HG03159 (cell line): ENCODE results near the gene KRTAP10-8.
"Not testable (repeated sequence)": the region's sequence is repeated elsewhere in the genome, so short reads cannot be mapped to it uniquely, and the experiment has no call there.

Source experiments
- ATAC-seq: cut with Tn5 transposase; IDR thresholded peaks from one replicate; pipeline ENCODE4 v1.9.1; 2021; ENCODE audit warnings: mild to moderate bottlenecking, moderate library complexity; ENCODE audit not compliant: unreplicated experiment

Gene KRTAP10-8

DNA sequence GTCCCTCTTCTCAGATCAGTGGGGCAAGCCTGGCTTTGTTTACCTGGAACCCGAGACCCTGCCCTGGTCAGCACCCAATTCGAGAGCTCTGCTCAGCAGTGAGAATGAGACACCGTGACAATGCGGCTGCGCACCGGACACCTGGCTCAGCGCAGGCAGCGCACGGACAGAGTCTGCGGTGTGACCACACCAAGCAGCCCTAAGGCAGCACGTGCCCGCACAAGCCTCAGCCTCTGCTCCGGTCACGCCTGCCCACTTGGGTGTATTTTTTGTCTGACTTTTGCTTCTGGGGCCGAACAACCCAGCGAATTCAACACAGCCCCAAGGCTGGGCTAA lies 4.7 kb downstream of the KRTAP10-8 start:
- ATAC-seq: no peak

DNA sequence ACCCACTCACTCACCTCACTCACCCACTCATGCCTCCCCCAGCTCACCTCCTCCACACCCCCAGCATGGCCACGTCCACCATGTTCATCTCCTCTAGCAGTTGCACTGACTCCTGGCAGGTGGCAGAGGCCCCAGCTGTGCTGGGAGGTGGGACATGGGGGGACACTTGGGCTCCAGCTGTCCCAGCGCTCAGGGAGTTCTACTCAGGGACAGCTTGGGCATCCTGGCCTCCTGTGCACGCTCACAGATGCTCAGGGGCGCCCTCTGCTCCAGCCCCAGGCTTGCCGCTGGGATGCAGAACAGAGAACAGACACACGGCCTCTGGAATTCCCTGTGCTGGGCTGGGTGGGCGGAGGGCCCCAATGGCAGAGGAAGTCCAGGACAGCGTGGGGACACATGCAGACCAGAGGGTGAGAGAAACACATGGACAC lies 5.2 kb downstream of the KRTAP10-8 start:
- no peak for ATAC-seq

DNA sequence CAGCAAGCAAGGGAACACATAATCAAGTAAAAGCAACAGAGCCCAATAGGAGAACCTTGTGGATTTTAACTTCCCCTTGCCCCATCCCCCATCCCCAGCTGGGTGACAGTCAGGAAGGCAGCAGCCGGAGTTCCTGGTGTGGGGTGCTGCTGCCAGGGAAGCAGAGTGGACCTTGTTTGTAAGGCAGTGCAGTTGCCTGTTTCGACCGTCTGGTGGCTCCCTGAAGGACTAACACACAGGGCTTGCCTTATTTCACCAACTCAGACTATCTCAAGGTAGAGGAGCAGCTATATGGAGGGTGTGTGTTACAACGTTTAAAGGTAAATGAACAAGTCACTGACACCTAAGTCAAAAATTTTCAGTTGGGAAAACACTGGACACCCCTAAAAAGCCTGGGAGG lies 6.6 kb downstream of the KRTAP10-8 start:
- no peak for ATAC-seq

DNA sequence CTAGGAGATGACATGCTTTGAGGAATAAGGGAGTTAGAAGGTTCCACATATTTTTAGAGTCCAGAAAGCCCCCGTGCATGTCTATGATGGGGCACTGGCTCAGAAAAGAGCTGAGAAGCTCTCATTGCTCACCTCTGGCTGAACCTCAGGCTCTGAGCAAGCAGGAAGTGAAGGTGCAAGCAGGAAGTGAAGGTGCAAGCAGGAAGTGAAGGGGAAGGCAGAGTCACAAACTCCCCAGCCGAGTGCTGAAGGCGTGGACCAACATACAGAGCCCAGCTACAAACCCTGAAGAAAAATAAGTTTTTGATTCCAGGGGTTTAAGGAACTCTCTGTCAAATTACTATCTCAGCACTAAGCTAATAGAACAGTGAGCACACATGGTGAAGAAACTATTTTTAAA lies 7.0 kb downstream of the KRTAP10-8 start:
- no peak for ATAC-seq

GRCh38 chr21:44619886-44620285 lies 8.0 kb downstream of the KRTAP10-8 start:
- no peak for ATAC-seq

GRCh38 chr21:44623575-44623974 lies 11.7 kb downstream of the KRTAP10-8 start:
- ATAC-seq: no peak

- no peak for ATAC-seq
Measured at GRCh38 chr21:44625756-44626155, 13.9 kb downstream of the KRTAP10-8 start.

DNA sequence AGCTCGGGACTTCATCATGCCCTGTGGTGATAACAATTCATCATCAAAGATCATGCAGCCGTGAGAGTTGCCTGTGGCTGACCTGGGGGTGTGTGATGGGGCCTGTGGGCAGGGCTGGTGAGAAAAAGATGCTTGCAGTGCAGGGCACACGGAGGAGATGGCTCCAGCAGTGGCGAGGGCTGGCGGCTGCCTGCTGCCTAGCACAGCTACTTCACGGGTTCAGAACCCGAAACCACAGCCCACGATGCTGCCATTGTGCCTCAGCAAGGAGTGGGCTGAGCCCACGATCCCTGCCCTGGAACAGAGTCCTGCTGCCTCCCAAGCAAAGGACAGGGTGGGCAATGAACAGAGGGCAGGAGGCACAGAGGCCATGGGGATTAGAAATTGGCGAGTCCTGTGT lies 14.4 kb downstream of the KRTAP10-8 start:
- ATAC-seq: no peak

DNA sequence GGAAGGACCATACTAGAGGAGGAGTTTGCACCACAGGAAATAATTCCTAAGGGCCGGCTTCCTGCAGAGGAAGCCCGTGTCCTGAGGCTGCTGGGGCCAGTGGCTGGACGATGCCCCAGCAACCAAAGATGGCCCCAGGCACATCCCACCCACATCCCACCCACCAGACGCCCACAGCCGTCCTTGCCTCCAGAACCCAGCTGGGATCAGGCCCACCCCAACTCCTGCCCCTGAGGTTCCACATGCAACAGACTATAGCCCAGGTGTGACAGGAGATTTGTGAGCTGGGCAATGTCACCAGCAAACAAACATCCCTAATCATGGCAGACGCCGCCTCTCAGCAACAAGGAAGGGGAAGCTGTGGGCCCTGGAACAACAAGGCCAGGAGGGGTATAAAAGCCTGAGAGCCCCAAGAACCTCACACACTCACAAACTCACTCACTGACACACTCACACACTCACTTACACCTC lies 14.8 kb downstream of the KRTAP10-8 start, which contains the start of gene KRTAP10-9:
KRTAP10-9 (plus strand) TSS at position 421 of the 471 bp plus-strand sequence. CDS start 79 bp downstream, outside the sequence.
- ATAC-seq: no peak

- not testable (repeated sequence) for ATAC-seq
Measured at GRCh38 chr21:44627181-44627822, 15.4 kb downstream of the KRTAP10-8 start.

DNA sequence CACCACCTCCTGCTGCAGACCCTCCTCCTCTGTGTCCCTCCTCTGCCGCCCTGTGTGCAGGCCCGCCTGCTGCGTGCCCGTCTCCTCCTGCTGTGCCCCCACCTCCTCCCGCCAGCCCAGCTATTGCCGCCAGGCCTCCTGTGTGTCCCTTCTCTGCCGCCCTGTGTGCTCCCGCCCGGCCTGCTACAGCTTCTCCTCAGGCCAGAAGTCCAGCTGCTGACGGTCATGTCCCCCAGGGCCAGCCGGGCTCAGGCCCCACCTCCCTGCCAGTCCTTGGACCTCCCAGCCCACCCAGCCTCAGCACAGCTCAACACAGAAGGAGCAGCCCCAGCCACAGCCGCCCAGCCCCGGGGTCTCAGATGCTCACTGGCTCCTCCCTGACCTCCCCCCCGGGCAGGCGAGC lies 16.0 kb downstream of the KRTAP10-8 start:
- ATAC-seq: not testable (repeated sequence)

DNA sequence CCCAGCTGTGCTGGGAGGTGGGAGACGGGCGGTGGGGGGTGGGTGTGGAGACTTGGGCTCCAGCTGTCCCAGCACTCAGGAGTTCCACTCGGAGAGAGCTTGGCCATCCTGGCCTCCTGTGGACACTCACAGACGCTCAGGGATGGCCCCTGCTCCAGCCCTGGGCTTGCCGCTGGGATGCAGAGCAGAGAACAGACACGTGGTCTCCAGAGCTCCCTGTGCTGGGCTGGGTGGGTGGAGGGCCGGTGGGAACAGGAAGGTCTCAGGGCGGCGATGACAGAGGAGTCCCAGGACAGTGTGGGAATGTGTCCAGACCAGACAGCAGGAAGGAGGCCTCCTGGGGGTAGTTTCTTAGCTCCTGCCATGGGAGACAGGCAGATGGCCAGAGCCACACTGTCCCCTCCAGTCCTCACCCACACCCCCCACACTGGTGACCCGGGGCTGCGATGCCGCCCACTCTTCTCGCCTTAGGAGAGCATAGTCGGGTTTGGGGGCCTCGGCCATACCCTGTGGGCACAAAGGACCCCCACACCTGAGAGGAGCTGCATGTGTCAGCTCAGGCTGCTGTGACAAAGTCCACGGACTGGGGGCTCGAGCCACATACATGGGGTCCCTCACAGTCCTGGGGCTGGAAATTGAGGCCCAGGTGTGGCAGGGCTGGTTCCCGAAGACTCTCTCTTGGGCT lies 17.0 kb downstream of the KRTAP10-8 start:
- no peak for ATAC-seq

GRCh38 chr21:44630440-44630839 lies 18.6 kb downstream of the KRTAP10-8 start:
- ATAC-seq: no peak

- no peak for ATAC-seq
Measured at GRCh38 chr21:44632067-44632466, 20.2 kb downstream of the KRTAP10-8 start.

DNA sequence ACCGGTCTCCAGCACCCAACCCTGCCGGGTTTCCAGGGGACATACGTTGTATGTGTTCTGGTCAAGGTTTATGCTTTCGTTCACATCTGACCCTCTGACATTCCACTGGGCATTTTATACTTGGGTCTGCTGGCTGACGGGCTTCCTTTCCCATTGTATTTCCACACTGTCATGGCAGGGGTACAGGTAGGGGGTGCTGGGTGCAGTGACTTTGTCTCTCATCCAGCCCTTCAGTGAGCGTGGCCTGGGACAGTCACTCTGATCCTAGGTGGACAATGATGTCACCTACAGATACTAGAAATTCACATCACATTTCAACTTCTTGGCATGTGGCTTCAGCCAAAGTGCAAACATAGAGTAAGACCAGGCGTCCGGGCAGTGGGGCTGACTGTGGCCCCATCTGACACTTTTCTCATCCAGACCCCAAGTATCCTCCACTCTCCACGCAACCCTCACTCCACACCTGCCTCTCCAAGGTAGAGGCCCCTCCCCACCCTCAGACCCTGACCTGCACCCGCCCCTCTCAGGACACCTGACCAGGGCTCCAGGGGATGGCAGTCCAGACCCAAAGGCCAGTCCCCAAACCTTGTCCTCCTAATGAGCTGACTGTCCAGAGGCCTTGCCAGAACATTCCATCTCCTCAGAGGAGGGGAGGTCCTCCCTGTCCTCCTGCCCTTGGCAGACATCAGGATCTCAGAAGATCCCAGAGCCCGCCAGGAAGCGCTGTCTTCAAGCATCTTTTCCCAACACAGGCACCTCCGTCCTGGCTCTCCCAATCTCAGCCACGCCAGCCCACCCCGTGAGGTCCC lies 24.5 kb downstream of the KRTAP10-8 start:
- no peak for ATAC-seq

DNA sequence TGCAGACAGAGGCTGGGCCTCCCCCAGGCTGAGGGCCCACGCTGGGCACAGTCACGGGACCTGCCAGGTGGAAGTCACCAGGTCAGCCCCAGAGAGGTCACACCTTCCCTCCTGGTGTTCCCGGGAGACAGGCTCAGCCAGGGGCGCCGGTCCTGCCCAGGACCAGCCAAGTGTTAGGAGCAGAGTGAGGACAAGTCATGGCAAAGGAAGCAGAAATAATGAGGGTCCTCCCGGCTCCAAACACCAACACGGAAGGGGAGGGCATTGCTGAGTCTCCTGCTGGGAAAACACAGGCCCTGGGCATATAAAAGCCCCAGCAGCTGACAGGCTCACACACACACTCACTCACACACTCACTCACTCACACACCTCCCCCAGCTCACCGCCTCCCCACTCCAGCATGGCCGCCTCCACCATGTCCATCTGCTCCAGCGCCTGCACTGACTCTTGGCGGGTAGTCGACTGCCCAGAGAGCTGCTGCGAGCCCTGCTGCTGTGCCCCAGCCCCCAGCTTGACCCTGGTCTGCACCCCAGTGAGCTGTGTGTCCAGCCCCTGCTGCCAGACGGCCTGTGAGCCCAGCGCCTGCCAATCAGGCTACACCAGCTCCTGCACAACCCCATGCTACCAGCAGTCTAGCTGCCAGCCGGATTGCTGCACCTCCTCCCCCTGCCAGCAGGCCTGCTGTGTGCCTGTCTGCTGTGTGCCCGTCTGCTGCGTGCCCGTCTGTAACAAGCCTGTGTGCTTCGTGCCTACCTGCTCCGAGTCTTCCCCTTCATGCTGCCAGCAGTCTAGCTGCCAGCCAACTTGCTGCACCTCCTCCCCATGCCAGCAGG lies 25.4 kb downstream of the KRTAP10-8 start, which contains the start of gene KRTAP10-10:
KRTAP10-10 (plus strand) TSS at position 339 of the 833 bp plus-strand sequence; CDS start at position 401, 62 bp downstream.
- ATAC-seq: no peak

DNA sequence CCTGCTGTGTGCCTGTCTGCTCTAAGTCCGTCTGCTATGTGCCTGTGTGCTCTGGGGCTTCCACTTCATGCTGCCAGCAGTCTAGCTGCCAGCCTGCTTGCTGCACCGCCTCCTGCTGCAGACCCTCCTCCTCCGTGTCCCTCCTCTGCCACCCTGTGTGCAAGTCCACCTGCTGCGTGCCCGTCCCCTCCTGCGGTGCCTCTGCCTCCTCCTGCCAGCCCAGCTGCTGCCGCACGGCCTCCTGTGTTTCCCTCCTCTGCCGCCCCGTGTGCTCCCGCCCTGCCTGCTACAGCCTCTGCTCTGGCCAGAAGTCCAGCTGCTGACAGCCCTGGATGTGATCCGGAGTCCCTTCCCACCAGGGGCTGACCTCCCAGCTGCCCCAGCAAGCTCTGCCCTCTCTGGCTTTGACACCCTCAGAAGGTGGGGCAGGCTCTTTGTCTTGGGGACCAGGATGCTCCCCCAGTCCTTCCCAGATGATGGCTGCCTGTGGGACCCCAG lies 26.0 kb downstream of the KRTAP10-8 start:
- not testable (repeated sequence) for ATAC-seq

DNA sequence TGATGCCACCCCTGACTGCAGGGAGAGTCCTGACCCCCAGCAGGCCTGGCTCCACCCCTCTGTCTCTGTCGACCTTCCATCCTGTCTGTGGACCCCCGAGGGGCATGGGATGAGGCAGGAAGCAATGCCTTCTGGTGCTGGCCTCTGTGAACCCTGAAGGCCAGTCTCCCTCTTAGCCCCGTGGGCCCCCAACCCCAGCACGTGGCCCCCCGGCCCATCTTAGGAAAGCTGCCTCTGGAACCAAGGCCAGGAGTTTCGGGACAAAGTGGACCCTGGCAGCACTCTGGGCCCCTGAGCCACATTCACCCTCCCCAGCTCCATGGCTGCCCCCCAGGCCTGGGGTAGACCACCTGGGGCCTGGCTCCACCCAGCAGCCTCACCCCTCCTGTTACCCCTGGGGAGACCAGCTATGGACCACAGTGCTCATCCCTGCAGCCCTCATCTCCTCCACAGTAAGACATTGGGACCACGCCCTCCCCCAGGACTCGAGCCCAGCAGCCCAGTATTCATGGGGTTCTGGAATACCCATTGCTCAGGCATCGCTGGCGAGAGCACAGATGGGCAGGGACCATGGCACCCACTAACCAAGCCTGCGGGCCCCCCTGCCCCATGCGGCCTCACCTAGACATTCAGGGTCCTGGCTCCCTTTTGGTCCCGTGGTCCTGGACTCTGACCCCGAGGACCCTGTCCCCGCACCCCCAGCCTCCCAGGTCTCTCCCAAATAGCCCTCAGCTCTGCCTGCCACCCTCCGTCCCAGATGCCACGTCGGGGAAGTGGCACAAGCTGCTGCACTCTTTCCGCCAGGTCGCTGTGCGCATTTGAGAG lies 26.8 kb downstream of the KRTAP10-8 start:
- ATAC-seq: not testable (repeated sequence)

DNA sequence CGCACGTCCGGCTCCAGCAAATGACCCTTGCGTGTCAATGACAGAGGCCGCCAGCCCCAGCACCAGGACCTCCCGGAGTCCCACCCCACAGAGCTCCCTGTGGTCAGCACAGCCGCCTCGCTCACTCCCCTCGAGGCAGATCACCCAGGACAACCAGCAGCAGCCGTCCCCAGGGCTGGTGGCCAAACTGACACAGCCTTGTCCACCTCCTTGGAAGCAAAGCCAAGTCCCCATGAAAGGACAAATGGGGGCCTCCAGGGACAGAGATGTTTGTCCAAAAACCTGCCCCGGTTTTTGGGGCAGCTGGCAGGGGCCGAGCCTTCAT lies 27.4 kb downstream of the KRTAP10-8 start:
- ATAC-seq: no peak

- ATAC-seq: no peak
Measured at GRCh38 chr21:44640761-44641160, 28.9 kb downstream of the KRTAP10-8 start.
